Measurements from ENCODE around the gene ZIC4. TPM values are rescaled to one million over a fixed set of nuclear protein-coding genes. Genes with fewer than 3 reads are reported as not detected.

The ZIC4 gene
- total and polyA plus RNA-seq, 3 donors from 2014 or later: 0.06 to 0.55 (median 0.31) TPM

GRCh38 chr3:147398813-147399534 lies 7.4 kb downstream of the ZIC4 start:
- no peak for TF ChIP-seq POLR2A (IDR thresholded peaks at IDR 0.05)
- no peak for TF ChIP-seq CTCF (IDR thresholded peaks at IDR 0.05)
- 58 to 62% methylated on average over 2 of the region's 2 CpGs for WGBS, 2 donors
- Histone ChIP-seq H3K36me3 (ENCODE audit: low read depth, missing control alignments) (no peaks in the 10 kb centered on the region), H3K27me3 (no peaks in the 10 kb centered on the region), H3K4me1 (no peaks in the 10 kb centered on the region), H3K4me3 (no peak overlapping the region), H3K9me3 (no peaks in the 10 kb centered on the region), H3K27ac (no peak overlapping the region)
- no peak for DNase-seq
- intact Hi-C loops (cut with DNase I; ENCODE audit: low total_unique reads): no loop called here

GRCh38 chr3:147397875-147398812 lies 8.2 kb downstream of the ZIC4 start:
- no peak for DNase-seq
- Histone ChIP-seq H3K9me3 (no peaks in the 10 kb centered on the region), H3K36me3 (ENCODE audit: low read depth, missing control alignments) (no peaks in the 10 kb centered on the region), H3K27me3 (no peaks in the 10 kb centered on the region), H3K27ac (no peak overlapping the region), H3K4me1 (no peaks in the 10 kb centered on the region), H3K4me3 (peak overlapping the region in 1 of 2 donors; percentile 2)
- intact Hi-C loops (cut with DNase I; ENCODE audit: low total_unique reads): no loop called here
- TF ChIP-seq POLR2A (IDR thresholded peaks at IDR 0.05): no peak
- WGBS, 2 donors: 9 to 11% methylated on average over 43 to 46 of the region's 46 CpGs

- H3K9me3 ChIP-seq: no peaks in the 10 kb centered on the region
- no peak overlapping the region for H3K27ac ChIP-seq
- WGBS, 2 donors: 4% methylated on average over 34 of the region's 34 CpGs
- intact Hi-C loops (cut with DNase I; ENCODE audit: low total_unique reads): no loop called here
- TF ChIP-seq POLR2A (IDR thresholded peaks at IDR 0.05) (no peak), CTCF (IDR thresholded peaks at IDR 0.05) (no peak)
- no peaks in the 10 kb centered on the region for H3K4me1 ChIP-seq
- no peak overlapping the region for H3K4me3 ChIP-seq
- DNase-seq: no peak
- H3K27me3 ChIP-seq: no peaks in the 10 kb centered on the region
- no peaks in the 10 kb centered on the region for H3K36me3 ChIP-seq (ENCODE audit: low read depth, missing control alignments)
Observed at GRCh38 chr3:147397155-147397874, 9.0 kb downstream of the ZIC4 start.

GRCh38 chr3:147396712-147397046 lies 9.7 kb downstream of the ZIC4 start:
- intact Hi-C loops (cut with DNase I; ENCODE audit: low total_unique reads): no loop called here
- Histone ChIP-seq H3K9me3 (no peaks in the 10 kb centered on the region), H3K36me3 (ENCODE audit: low read depth, missing control alignments) (no peaks in the 10 kb centered on the region), H3K4me1 (peaks cover 4% of the 10 kb centered on the region), H3K27ac (no peak overlapping the region), H3K27me3 (no peaks in the 10 kb centered on the region), H3K4me3 (no peak overlapping the region)
- DNase-seq: no peak
- no peak for TF ChIP-seq POLR2A (IDR thresholded peaks at IDR 0.05)
- no peak for TF ChIP-seq CTCF (IDR thresholded peaks at IDR 0.05)
- 1 to 4% methylated on average over 16 to 17 of the region's 17 CpGs for WGBS, 2 donors
